Measurements from ENCODE around the gene DAP3.
"Not testable (repeated sequence)": the region's sequence is repeated elsewhere in the genome, so short reads cannot be mapped to it uniquely, and the experiment has no call there.

Gene DAP3

DNA sequence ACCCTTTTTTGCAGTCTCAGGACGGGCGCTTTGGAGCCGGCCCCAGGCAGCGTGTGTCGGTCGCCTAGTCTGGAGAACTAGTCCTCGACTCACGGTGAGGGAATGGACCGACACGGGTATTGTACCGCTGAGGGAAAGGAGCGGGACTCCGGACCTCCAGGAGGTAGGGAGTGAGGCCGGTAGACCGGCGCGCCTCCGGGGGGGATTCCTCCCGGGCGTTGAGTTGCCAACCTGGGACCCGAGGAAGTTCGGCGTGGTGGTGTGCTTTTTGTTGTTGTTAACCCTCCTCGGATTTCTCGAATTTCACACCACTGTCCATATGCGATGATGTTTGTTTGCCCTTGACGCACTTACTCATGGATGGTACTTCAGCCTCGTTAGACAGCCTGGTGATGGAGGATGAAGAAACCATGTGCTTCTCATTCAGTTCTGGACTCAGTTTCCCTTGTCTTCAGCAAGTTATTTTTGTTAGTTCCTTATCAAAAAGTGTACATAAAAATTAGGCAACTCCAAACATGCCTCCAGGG is at the start of gene DAP3:
DAP3 (plus strand) TSS at position 11 of the 527 bp plus-strand sequence. CDS start 20,689 bp downstream, outside the sequence.
- DNase-seq, result not testable (repeated sequence)

- no peak for DNase-seq
Observed at GRCh38 chr1:155640367-155640766, 48.5 kb upstream of the DAP3 start.

DNA sequence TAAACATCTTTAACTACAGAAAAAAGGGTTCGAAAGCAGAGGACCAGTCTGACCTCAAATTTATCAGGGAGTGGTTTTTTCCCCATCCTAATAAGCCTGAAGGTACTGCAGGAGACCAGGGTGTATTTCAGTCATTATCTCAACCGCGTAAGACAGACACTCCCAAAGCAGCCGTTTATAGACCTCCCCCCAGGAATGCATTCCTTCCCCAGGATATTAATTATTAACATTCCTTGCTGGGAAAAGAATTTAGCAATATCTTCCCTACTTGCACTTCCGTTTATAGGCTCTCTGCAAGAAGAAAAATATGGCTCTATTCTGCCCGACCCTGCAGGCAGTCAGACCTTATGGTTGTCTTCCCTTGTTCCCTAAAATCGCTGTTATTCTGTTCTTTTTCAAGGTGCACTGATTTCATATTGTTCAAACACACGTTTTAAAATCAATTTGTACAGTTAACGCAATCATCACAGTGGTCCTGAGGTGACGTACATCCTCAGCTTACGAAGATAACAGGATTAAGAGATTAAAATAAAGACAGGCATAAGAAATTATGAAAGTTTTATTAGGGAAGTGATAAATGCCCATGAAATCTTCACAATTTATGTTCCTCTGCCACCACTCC is 46.2 kb upstream of the DAP3 start:
- not testable (repeated sequence) for DNase-seq

- no peak for DNase-seq
Observed at GRCh38 chr1:155643230-155643629, 45.7 kb upstream of the DAP3 start.

DNA sequence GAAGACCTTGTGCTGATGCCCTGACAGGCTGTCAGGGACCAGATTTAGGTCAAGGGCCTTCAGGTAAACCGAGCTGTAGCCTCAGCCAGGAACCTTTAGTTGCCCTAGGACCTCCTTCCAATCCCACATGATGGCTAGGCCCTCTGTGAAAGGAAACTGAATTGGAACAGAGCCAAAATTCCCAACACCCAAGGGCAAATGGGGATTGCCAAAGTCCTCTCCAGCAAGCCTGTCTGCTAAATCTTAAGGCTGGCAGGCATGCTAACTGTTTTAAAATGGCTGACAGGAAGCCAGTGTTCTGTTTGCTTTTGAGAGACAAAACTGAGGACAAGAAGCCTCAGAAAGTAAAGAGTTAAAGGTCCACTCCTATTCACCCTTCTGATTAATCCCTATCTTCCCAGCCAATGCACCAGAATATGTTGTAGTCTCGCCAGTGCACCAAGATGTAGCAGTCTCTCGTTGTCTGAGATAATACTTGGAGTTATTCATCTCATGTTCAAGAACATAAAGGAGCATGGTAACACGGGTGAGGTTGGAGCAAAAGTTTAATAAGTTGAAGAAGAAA is 43.8 kb upstream of the DAP3 start:
- DNase-seq, result peak in 1 of 3 experiments; percentile 13

- DNase-seq, result no peak
Observed at GRCh38 chr1:155645648-155646047, 43.2 kb upstream of the DAP3 start.

GRCh38 chr1:155646307-155646706 is 42.6 kb upstream of the DAP3 start:
- DNase-seq, result no peak

- peak in 2 of 3 experiments; percentile 15 to 46 for DNase-seq
Observed at GRCh38 chr1:155648207-155649147, 40.4 kb upstream of the DAP3 start.

DNA sequence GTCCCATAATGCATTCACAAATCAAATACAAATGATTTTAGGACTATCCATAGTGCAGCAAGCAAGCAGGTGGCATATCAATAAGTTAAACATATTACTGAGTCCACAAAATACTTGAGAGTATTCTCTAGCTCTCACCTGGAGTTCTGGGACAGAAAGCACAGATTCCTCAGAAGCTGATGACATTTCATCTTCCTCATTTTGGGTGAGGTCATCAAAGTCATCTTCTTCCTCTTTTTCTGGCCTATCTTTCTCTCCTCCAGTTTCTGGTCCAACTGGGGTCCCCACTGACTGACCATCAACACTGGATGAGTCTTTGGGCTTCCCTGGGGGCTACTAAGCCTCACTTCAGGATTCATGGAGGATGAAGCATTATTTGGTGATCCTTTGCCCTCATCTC is 39.2 kb upstream of the DAP3 start:
- no peak for DNase-seq

GRCh38 chr1:155650231-155650757 is 38.6 kb upstream of the DAP3 start:
- DNase-seq, result no peak

DNA sequence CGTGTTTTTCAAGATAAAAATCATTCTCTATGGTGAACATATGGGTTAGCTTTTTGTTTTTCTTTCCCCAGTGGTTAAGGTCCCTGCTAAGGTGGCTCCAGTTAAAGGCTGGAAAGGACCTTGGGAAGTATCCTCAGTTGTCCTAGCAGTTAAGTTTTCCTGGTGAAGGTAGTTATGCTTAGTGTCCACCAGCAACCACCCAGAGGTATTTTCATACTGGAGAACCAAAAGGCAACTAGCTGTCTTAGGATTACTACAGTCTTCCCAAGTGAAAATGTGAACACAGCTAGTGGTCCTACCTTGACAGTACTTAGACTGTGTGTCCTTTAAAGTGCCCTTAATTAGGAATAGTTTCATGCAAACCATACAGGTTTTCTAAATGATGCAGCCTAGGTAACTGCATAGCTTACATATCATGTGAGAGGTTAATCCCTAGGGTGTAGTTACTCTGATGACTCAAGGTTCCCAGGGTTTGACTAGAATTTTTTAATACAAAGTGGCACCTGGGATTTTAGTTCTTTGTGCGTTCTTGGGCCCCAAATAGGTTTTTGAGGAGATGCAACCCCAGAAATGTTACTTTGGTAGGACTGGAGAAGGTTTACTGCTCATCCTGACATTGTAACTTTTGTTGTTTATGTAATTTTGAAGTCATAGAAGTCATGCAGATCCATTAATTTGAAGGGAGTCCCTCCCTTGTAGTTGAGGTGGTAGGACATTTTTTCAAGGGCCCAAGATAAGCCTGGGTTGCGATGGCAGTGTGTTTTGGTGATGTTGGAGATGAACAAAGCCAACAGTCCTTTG is 36.8 kb upstream of the DAP3 start:
- peak in 1 of 3 experiments; percentile 57 for DNase-seq

- DNase-seq, result no peak
Observed at GRCh38 chr1:155652951-155653350, 35.9 kb upstream of the DAP3 start.

DNA sequence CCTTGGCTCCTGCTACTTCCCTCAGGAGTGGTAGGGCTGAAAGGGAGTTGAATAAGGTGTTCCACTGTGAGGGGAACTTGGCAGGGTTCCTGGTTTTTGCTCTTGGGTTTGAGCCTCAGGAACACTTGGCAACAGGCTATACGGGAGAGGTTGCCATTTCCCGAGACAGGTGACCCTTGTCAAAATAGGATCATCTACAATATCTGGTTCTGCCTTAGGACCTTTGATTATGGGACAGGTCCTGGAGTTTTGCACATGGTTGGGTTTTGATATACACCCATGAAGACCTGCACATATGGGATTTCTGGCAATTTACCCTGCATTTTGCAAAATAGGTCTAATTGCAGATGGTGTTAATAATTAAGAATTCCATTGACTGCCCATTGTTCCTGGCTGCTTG is 31.4 kb upstream of the DAP3 start:
- DNase-seq, result no peak

DNA sequence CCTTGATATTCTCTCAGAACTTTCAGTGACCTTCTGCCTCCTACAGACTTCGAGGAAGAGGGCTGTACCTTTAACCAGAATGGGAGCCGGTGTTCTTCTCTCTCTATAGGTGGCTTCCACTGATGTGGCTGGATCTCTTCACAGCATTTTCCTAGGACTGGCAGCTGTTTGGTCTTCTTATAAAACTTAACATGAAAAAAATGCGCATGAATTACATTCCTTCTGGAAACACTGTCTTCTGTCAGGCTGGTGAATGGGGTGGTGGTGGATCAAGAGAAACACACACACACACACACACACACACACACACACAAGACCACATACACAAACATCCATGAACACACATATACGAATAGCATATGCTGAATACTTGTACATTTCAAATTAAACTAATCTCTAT is 27.7 kb upstream of the DAP3 start:
- not testable (repeated sequence) for DNase-seq

DNA sequence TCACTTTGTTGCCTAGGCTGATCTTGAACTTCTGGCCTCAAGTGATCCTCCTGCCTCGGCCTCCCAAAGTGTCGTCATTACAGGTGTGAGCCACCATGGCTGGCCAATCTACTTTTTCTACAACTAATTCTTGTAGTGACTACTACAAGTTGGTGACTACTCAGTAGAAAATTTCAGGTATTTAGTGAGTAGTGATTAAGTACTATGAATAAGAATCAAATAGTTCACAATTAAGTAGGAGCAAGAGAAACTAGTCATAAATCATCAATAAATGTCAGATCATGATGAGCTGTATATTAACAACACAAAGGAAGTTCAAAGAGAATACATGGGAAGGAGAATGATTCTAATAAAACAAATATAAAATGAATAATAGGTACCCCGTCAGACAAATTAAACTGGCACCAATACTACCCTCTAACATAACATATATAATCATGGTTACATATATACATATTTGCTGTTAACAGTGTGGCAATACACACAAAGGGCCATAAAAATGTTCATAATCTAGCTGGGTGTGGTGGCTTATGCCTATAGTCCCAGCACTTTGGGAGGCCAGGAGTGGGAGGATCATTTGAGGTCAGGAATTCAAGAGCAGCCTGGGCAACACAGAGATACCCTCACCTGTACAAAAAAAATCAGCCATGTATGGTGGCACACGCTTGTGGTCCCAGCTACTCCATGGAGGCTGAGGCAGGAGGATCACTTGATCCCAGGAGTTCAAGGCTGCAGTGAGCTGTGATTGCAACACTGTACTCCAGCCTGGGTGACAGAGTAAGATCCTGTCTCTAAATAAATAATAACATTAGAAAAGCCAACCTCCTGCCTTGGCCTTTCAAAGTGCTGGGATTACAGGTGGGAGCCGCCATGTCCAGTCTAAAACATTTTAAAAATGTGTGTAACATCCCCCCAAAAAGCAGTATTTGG is 19.4 kb upstream of the DAP3 start:
- no peak for DNase-seq

GRCh38 chr1:155671750-155672149 is 17.1 kb upstream of the DAP3 start:
- DNase-seq, result no peak

DNA sequence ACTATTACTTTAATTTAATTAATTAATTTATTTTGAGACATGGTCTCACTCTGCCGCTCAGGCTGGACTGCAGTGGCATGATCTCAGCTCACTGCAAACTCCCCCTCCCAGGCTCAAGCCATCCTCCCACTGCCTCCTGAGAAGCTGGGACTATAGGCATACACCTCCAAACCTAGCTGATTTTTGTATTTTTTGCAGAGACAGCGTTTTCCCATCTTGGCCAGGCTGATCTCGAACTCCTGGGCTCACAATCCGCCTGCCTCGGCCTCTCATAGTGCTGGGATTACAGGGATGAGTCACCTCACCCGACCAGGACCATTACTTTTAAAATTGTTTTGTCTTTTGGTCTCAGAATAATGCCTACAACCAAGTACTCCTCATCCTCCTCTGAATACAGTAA is 15.9 kb upstream of the DAP3 start:
- no peak for DNase-seq

GRCh38 chr1:155678027-155678426 is 10.9 kb upstream of the DAP3 start:
- peak in 1 of 3 experiments; percentile 21 for DNase-seq

DNA sequence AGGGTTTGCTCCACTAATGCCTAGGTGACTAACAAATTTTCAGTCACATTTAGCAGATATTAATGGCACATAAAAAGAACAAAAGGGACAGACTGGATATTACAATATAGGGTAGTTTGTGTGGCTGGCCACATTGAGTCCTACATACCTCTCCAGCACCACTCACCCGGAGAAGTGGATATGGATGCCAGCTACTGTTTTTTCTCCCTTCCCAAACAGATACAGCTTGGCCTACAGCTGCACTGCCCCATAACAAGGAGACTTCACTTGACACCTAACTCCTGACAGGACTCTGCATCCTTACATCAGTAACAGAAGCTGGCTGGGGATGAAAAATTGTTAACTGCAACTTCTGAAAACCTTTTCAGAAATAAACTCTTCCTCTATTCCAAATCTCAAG is 9.9 kb upstream of the DAP3 start:
- DNase-seq, result not testable (repeated sequence)

DNA sequence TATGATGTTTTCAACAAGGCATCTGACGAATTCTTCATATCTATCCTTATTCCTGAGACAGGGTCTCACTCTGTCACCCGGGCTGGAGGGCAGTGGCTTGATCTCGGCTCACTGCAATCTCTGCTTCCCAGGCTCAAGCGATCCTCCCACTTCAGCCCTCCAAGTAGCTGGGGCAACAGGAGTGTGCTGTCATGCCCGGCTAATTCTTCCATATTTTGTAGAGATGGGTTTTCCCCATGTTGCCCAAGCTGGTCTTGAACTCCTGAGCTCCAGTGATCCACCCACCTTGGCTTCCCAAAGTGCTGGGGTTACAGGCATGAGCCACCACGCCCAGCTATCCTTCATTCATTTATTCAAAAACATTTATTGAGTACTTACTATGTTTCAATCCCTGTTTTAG is 8.4 kb upstream of the DAP3 start:
- DNase-seq, result no peak

DNA sequence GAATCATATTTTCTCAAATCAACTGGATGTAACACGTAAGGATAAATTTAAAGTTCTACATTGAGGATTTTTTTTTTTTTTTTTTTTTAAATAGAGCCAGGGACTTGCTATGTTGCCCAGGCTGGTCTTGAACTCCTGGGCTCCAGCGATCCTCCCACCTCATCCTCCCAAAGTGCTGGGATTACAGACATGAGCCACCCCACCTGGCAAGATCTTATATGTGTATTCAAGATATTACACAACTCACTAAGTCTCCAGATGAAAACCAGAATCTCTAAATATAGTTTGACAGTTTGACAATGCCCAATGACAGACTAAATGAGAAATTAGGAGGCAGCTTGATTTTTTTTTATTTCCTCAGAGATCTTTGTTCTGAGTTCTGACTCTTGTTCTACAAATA is 7.1 kb upstream of the DAP3 start:
- no peak for DNase-seq

Measured in NCI-H1417 (cell line).